Endodermal cell (in vitro differentiated cells): Measurements from ENCODE around the gene ANGPT4. TPM values are rescaled to one million over a fixed set of nuclear protein-coding genes. Genes with fewer than 3 reads are reported as not detected.

Source experiments
- DNase-seq: peaks from one replicate; pipeline ENCODE4 v3.0.0-alpha.2; 2017
- H3K27ac ChIP-seq: 2 replicates; pipeline ENCODE4 v1.5.1; 2013; ENCODE audit warnings: mild to moderate bottlenecking, low read depth, low read length, moderate library complexity
- H3K27me3 ChIP-seq: 2 replicates; pipeline ENCODE4 v1.6.1; 2013; ENCODE audit warnings: mild to moderate bottlenecking, low read length, moderate library complexity; ENCODE audit not compliant: insufficient read depth, control insufficient read depth, poor library complexity, severe bottlenecking
- H3K36me3 ChIP-seq: 2 replicates; pipeline ENCODE4 v1.7.0; 2013; ENCODE audit warnings: mild to moderate bottlenecking, low read length, moderate library complexity; ENCODE audit not compliant: control insufficient read depth, insufficient read depth
- H3K4me1 ChIP-seq: one replicate; pipeline ENCODE4 v1.7.0; 2013; ENCODE audit warnings: low read length; ENCODE audit not compliant: control insufficient read depth, insufficient read depth
- H3K4me3 ChIP-seq: 2 replicates; pipeline ENCODE4 v1.5.1; 2013; ENCODE audit warnings: mild to moderate bottlenecking, low read length, moderate library complexity
- H3K9ac ChIP-seq: 2 replicates; pipeline ENCODE4 v1.6.1; 2013; ENCODE audit warnings: mild to moderate bottlenecking, low read length, moderate library complexity; ENCODE audit not compliant: poor library complexity, severe bottlenecking; ENCODE audit errors: extremely low read depth
- H3K9me3 ChIP-seq: 2 replicates; pipeline ENCODE4 v1.6.1; 2013; ENCODE audit warnings: mild to moderate bottlenecking, low read length, moderate library complexity; ENCODE audit not compliant: control insufficient read depth
- H3K27ac Mint-ChIP-seq: 2 replicates; pipeline ENCODE4 v1.8.0; 2020; ENCODE audit warnings: mixed read lengths
- H3K27me3 Mint-ChIP-seq: 2 replicates; pipeline ENCODE4 v1.8.0; 2021; ENCODE audit warnings: mild to moderate bottlenecking, mixed read lengths; ENCODE audit not compliant: insufficient read depth
- H3K36me3 Mint-ChIP-seq: 2 replicates; pipeline ENCODE4 v1.8.0; 2020; ENCODE audit warnings: low read depth, mixed read lengths
- H3K4me1 Mint-ChIP-seq: 2 replicates; pipeline ENCODE4 v1.8.0; 2020; ENCODE audit warnings: mixed read lengths
- H3K4me3 Mint-ChIP-seq: 2 replicates; pipeline ENCODE4 v1.8.0; 2020; ENCODE audit warnings: mild to moderate bottlenecking, moderate library complexity, mixed read lengths
- H3K9me3 Mint-ChIP-seq: 2 replicates; pipeline ENCODE4 v1.8.0; 2020; ENCODE audit warnings: mild to moderate bottlenecking, mixed read lengths
- CTCF ChIP-seq: fragments of 200-600 bp; sonication (generic); conservative IDR thresholded peaks from 2 replicates; pipeline ENCODE4 v1.5.0; 2021; ENCODE audit warnings: antibody characterized with exemption, mild to moderate bottlenecking
- WGBS, 2 experiments: methylation state at CpG; one replicate each; pipeline versions ENCODE4 v1.1.5 to v1.1.7; 2013; ENCODE audit warnings: missing lambda C conversion rate in 2 of 2, mixed read lengths in 1 of 2; ENCODE audit not compliant: insufficient coverage in 1 of 2, insufficient read length in 1 of 2; 5-methylcytosine and 5-hydroxymethylcytosine counted together
- total RNA-seq, 2 donors: library from RNA; stranded (reverse); fragmentation: NEBNext Ultra II Directional in 1 of 2; extraction: Animal tissue kit (Norgen Biotek cat#: 25700) in 1 of 2; gene quantifications; 2 replicates in 1 of 2; 3 replicates in 1 of 2; pipeline ENCODE4 v1.2.1, GENCODE V29; 2021

The ANGPT4 gene
- total RNA-seq, 2 donors from 2014 or later: 0.31 to 0.51 TPM

DNA sequence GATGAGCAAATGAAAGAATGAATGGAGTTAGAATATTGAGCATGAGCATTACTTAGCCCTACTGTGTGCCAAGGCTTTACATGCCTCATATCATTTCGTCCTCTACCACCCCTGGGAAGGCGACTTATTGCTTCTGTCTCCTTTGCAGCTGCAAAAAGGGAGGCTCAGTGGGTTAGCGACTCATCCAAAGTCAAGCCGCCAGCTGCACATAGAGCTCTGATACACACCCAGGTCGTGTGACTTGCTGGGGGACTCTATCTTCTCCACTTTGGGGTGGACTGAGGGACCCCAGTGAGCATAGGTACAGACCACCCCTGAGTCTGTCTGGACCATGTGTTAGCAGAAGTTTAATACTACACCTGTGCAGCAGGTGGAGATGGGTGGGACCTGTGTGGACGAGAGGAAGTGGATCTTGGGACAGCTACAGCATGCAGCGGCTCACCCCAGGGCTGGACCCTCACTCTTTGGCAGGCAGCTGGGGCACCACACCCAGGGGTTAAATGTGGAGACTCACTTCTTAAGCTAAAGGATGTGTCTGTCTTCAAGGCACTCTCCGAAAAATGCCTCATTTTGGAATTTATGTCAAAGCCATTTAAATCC, 36.2 kb upstream of the ANGPT4 start:
- Mint-ChIP-seq H3K4me1 (peaks cover 16% of the 10 kb centered on the region), H3K36me3 (peaks cover 4% of the 10 kb centered on the region), H3K27me3 (peaks cover 29% of the 10 kb centered on the region), H3K9me3 (peaks cover 4% of the 10 kb centered on the region), H3K4me3 (no peak overlapping the region), H3K27ac (no peak overlapping the region)
- no peaks in the 10 kb centered on the region for H3K9me3 ChIP-seq
- H3K4me1 ChIP-seq: no peaks in the 10 kb centered on the region
- peak; percentile 34 for DNase-seq
- WGBS, 2 experiments: 90 to 92% methylated on average over 5 to 8 of the region's 8 CpGs
- H3K27me3 ChIP-seq: no peaks in the 10 kb centered on the region
- no peak overlapping the region for H3K4me3 ChIP-seq
- H3K9ac ChIP-seq: no peak overlapping the region
- no peak for TF ChIP-seq CTCF
- H3K36me3 ChIP-seq: no peaks in the 10 kb centered on the region
- H3K27ac ChIP-seq: no peak overlapping the region

DNA sequence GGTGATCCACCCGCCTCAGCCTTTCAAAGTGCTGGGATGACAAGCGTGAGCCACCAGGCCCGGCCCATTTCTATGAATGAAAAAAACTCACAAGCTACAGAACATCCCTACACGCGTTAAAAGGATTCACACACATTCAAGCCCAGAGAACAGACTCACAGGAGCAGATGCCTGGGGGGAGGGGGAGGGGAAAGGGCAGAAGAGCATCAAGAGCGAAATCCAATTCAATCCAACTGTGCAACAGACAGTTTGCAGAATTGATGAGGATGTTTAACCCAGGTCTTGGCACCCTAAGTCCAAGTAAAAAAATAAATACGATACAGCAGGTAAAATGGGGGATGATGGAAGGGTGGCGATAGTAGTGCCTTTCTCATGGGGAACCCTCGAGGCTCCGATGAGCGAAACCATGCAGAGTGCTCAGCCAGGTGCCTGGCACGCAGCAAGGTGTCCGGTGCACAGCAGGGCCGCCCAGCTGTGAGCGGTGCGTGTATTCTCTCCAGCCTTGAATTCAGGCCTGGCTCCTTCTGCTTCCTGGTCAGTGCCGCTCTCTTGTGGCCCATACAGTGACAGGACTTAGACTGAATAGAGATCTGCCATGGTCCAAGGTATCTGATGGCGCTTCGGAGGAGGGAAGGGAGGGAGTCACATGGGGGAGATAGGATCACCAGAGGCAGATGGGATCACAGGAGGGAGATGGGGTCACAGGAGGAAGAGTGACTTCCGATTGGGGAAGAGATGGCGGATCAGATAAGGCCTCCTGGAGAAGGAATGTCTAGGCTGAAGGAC, 35.4 kb upstream of the ANGPT4 start:
- peaks cover 29% of the 10 kb centered on the region for H3K27me3 Mint-ChIP-seq
- no peaks in the 10 kb centered on the region for H3K27me3 ChIP-seq
- H3K9ac ChIP-seq: no peak overlapping the region
- peaks cover 4% of the 10 kb centered on the region for H3K36me3 Mint-ChIP-seq
- H3K4me1 ChIP-seq: no peaks in the 10 kb centered on the region
- no peaks in the 10 kb centered on the region for H3K36me3 ChIP-seq
- no peaks in the 10 kb centered on the region for H3K9me3 ChIP-seq
- H3K4me3 Mint-ChIP-seq: no peak overlapping the region
- no peak overlapping the region for H3K27ac ChIP-seq
- H3K4me1 Mint-ChIP-seq: peaks cover 16% of the 10 kb centered on the region
- peaks cover 4% of the 10 kb centered on the region for H3K9me3 Mint-ChIP-seq
- no peak for TF ChIP-seq CTCF
- DNase-seq: no peak
- no peak overlapping the region for H3K4me3 ChIP-seq
- WGBS, 2 experiments: 90% methylated on average over 16 to 21 of the region's 21 CpGs
- no peak overlapping the region for H3K27ac Mint-ChIP-seq

DNA sequence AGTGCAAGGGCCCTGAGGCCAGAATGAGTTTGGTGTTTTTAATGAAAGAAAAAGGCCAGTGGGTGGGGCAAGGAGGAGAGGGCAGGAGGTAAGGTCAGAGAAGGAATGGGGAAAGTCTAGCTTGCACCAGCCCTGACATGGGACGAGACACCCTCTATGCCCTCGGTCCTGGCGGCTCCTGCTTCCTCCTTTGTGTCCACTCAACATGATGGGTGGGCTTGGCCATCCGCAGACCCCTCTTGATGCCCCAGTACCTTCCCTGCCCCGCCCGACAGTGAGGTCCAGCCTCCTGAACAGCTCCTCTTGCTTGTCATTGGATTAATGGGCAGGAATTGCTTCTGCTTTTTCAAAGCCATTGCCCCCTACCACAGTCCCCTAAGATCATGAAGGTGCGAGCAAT, 33.6 kb upstream of the ANGPT4 start:
- DNase-seq: no peak
- Mint-ChIP-seq H3K27me3 (peaks cover 29% of the 10 kb centered on the region), H3K27ac (no peak overlapping the region), H3K4me1 (peaks cover 15% of the 10 kb centered on the region), H3K36me3 (peaks cover 4% of the 10 kb centered on the region), H3K4me3 (no peak overlapping the region), H3K9me3 (peaks cover 4% of the 10 kb centered on the region)
- Histone ChIP-seq H3K4me1 (peaks cover 7% of the 10 kb centered on the region), H3K4me3 (no peak overlapping the region), H3K27ac (no peak overlapping the region), H3K9me3 (no peaks in the 10 kb centered on the region), H3K9ac (no peak overlapping the region), H3K27me3 (no peaks in the 10 kb centered on the region), H3K36me3 (no peaks in the 10 kb centered on the region)
- no peak for TF ChIP-seq CTCF
- WGBS, 2 experiments: 94 to 98% methylated on average over 7 of the region's 7 CpGs
